Mesenchymal stem cell (in vitro differentiated cells and primary cell): Measurements from ENCODE around the gene TNIP1.

Experiments
- DNase-seq: peaks from one replicate; pipeline ENCODE4 v3.0.0-alpha.2; 2013
- H2AFZ ChIP-seq: one replicate; pipeline ENCODE4 v1.6.1; 2013; ENCODE audit warnings: low read depth, mild to moderate bottlenecking, control low read depth, inconsistent platforms, low read length, moderate library complexity
- H2AK5ac ChIP-seq: 2 replicates; pipeline ENCODE4 v1.6.1; 2013; ENCODE audit warnings: low read length, moderate library complexity, mild to moderate bottlenecking, inconsistent platforms; ENCODE audit not compliant: severe bottlenecking
- H2BK120ac ChIP-seq: one replicate; pipeline ENCODE4 v1.6.1; 2013; ENCODE audit warnings: low read depth, mild to moderate bottlenecking, inconsistent platforms, low read length, moderate library complexity
- H2BK12ac ChIP-seq, 2 experiments: one replicate each; pipeline ENCODE4 v1.6.1; 2013; ENCODE audit warnings: inconsistent platforms in 2 of 2, low read length in 2 of 2, mild to moderate bottlenecking in 2 of 2, moderate library complexity in 2 of 2, control low read depth in 1 of 2
- H2BK15ac ChIP-seq: one replicate; pipeline ENCODE4 v1.6.1; 2013; ENCODE audit warnings: mild to moderate bottlenecking, low read depth, inconsistent platforms; ENCODE audit not compliant: poor library complexity, severe bottlenecking
- H2BK5ac ChIP-seq: 2 replicates; pipeline ENCODE4 v1.6.1; 2013; ENCODE audit warnings: low read depth, mild to moderate bottlenecking, low read length, control low read depth, inconsistent platforms; ENCODE audit not compliant: poor library complexity, severe bottlenecking
- H3K14ac ChIP-seq, 2 experiments: one replicate each; pipeline ENCODE4 v1.6.1; 2013; ENCODE audit warnings: inconsistent platforms in 2 of 2, low read length in 2 of 2, control low read depth in 1 of 2, mild to moderate bottlenecking in 1 of 2, moderate library complexity in 1 of 2
- H3K18ac ChIP-seq, 2 experiments: one replicate each; pipeline ENCODE4 v1.6.1; 2013; ENCODE audit warnings: inconsistent platforms in 2 of 2, low read length in 2 of 2, control low read depth in 1 of 2, low read depth in 1 of 2, mild to moderate bottlenecking in 1 of 2
- H3K23ac ChIP-seq, 2 experiments: one replicate each; pipeline ENCODE4 v1.6.1; 2013; ENCODE audit warnings: inconsistent platforms in 2 of 2, low read length in 2 of 2, mild to moderate bottlenecking in 2 of 2, moderate library complexity in 2 of 2, control low read depth in 1 of 2
- H3K27ac ChIP-seq: 2 replicates; pipeline ENCODE4 v1.5.1; 2013; ENCODE audit warnings: mild to moderate bottlenecking, moderate library complexity, low read length, control low read depth, inconsistent platforms; ENCODE audit not compliant: poor library complexity, severe bottlenecking
- H3K27me3 ChIP-seq, 2 experiments: 2 replicates each; pipeline versions ENCODE4 v1.6.1 to v1.7.0; 2013; ENCODE audit warnings: low read length in 2 of 2, mild to moderate bottlenecking in 2 of 2, moderate library complexity in 2 of 2, control low read depth in 1 of 2, inconsistent platforms in 1 of 2; ENCODE audit not compliant: control insufficient read depth in 1 of 2, insufficient read depth in 1 of 2
- H3K36me3 ChIP-seq, 2 experiments: 2 replicates each; pipeline versions ENCODE4 v1.6.1 to v1.7.0; 2013; ENCODE audit warnings: low read length in 2 of 2, control low read depth in 1 of 2, inconsistent platforms in 1 of 2, low read depth in 1 of 2, mild to moderate bottlenecking in 1 of 2; ENCODE audit not compliant: insufficient read depth in 2 of 2, control insufficient read depth in 1 of 2
- H3K4ac ChIP-seq, 2 experiments: one replicate each; pipeline ENCODE4 v1.6.1; 2013; ENCODE audit warnings: inconsistent platforms in 2 of 2, low read length in 2 of 2, mild to moderate bottlenecking in 2 of 2, moderate library complexity in 2 of 2, control low read depth in 1 of 2, low read depth in 1 of 2
- H3K4me1 ChIP-seq: 2 replicates; pipeline ENCODE4 v1.6.1; 2013; ENCODE audit warnings: low read depth, low read length, control low read depth; ENCODE audit not compliant: control insufficient read depth, insufficient read depth
- H3K4me2 ChIP-seq: 2 replicates; pipeline ENCODE4 v1.6.1; 2013; ENCODE audit warnings: low read length, mild to moderate bottlenecking, inconsistent platforms; ENCODE audit not compliant: poor library complexity, severe bottlenecking
- H3K4me3 ChIP-seq, 2 experiments: 2 replicates each; pipeline versions ENCODE4 v1.5.1 to v1.7.0; 2013; ENCODE audit warnings: low read length in 2 of 2, mild to moderate bottlenecking in 2 of 2, control low read depth in 1 of 2, low read depth in 1 of 2; ENCODE audit not compliant: insufficient read depth in 1 of 2
- H3K79me1 ChIP-seq: replicated peaks from 2 replicates; pipeline ENCODE4 v1.6.1; 2013; ENCODE audit warnings: mild to moderate bottlenecking, control low read depth, low read length, inconsistent platforms; ENCODE audit not compliant: poor library complexity, severe bottlenecking
- H3K9ac ChIP-seq: 2 replicates; pipeline ENCODE4 v1.7.0; 2013; ENCODE audit warnings: mild to moderate bottlenecking, low read length, moderate library complexity
- H3K9me3 ChIP-seq: 2 replicates; pipeline ENCODE4 v1.7.0; 2013; ENCODE audit warnings: mild to moderate bottlenecking, low read length; ENCODE audit not compliant: control insufficient read depth
- H4K8ac ChIP-seq: one replicate; pipeline ENCODE4 v1.6.1; 2013; ENCODE audit warnings: inconsistent platforms, mild to moderate bottlenecking, low read length, moderate library complexity
- H4K91ac ChIP-seq: one replicate; pipeline ENCODE4 v1.6.1; 2013; ENCODE audit warnings: mild to moderate bottlenecking, low read length, inconsistent platforms
- WGBS: methylation state at CpG from one replicate; pipeline ENCODE4 v1.1.7; 2013; ENCODE audit warnings: mixed read lengths; 5-methylcytosine and 5-hydroxymethylcytosine counted together

The TNIP1 gene

DNA sequence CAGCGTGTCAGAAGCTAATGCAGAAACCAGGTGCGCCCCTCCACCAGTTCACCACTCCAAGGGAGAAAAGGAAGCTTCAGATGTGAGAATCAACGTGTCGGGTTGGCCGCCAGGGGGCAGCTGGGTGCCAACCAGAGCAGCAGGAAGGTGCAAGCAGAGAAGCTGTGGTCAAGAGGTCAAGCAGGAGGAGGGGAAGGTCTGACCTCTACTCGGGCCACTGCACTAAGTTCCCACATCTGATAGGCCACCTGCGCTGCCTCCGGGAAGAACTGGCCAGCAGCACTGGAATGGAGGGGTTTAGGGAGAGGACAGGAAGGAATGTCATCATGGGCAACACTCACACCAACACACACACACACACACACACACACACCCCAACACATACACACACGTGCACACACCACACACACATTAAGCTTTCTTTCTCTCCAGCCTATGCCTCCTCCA is 45.4 kb upstream of the TNIP1 start:
- no peak overlapping the region for H4K8ac ChIP-seq
- H3K4me1 ChIP-seq: peaks cover 23% of the 10 kb centered on the region
- peak; percentile 77 for DNase-seq
- H3K4me2 ChIP-seq: no peak overlapping the region
- H3K23ac ChIP-seq: no peak overlapping the region
- H3K4me3 ChIP-seq: no peak overlapping the region
- H3K4ac ChIP-seq: no peak overlapping the region
- no peak overlapping the region for H3K14ac ChIP-seq
- no peak overlapping the region for H2AFZ ChIP-seq
- no peak overlapping the region for H3K27ac ChIP-seq
- no peak overlapping the region for H2BK12ac ChIP-seq
- no peaks in the 10 kb centered on the region for H3K9me3 ChIP-seq
- no peak overlapping the region for H2AK5ac ChIP-seq
- no peak overlapping the region for H3K18ac ChIP-seq
- H3K79me1 ChIP-seq: peaks cover 31% of the 10 kb centered on the region
- no peaks in the 10 kb centered on the region for H3K27me3 ChIP-seq
- H2BK120ac ChIP-seq: no peak overlapping the region
- H4K91ac ChIP-seq: no peak overlapping the region
- peaks cover 84 to 97% of the 10 kb centered on the region in 2 experiments for H3K36me3 ChIP-seq
- 28% methylated on average over 8 of the region's 9 CpGs for WGBS
- H2BK5ac ChIP-seq: no peak overlapping the region
- no peak overlapping the region for H2BK15ac ChIP-seq
- H3K9ac ChIP-seq: no peak overlapping the region

DNA sequence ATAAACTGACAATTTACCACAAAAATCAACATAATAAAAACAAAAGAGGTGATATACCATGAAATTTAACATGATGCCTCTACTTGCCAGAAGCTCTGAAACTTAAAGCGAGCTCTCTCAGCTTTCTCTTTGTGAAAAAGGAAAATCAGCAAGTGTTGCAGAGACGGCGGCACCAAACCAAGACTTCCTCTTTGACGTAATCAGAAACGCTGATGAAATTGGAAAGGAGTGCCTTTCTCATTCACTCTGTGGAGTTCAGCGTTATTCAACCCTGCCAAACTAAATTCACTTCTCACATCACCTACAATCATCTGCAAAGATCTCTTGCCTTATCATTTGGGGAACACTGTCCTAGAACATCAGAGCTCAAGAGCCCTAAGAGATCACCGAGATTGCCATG is 44.6 kb upstream of the TNIP1 start:
- peaks cover 33% of the 10 kb centered on the region for H3K79me1 ChIP-seq
- H2BK120ac ChIP-seq: no peak overlapping the region
- no peak overlapping the region for H2AK5ac ChIP-seq
- H3K9ac ChIP-seq: no peak overlapping the region
- no peak overlapping the region for H4K91ac ChIP-seq
- no peak overlapping the region for H2BK12ac ChIP-seq
- no peak overlapping the region for H3K27ac ChIP-seq
- H3K14ac ChIP-seq: no peak overlapping the region
- no peak overlapping the region for H3K4me3 ChIP-seq
- no peak overlapping the region for H3K18ac ChIP-seq
- no peak for DNase-seq
- no peak overlapping the region for H2BK15ac ChIP-seq
- H3K4me1 ChIP-seq: peaks cover 23% of the 10 kb centered on the region
- no peak overlapping the region for H3K4ac ChIP-seq
- no peak overlapping the region for H3K4me2 ChIP-seq
- H3K27me3 ChIP-seq: no peaks in the 10 kb centered on the region
- WGBS: 92% methylated on average over 7 of the region's 7 CpGs
- H3K36me3 ChIP-seq: peaks cover 80 to 97% of the 10 kb centered on the region in 2 experiments
- H2AFZ ChIP-seq: no peak overlapping the region
- no peak overlapping the region for H3K23ac ChIP-seq
- H2BK5ac ChIP-seq: no peak overlapping the region
- H3K9me3 ChIP-seq: no peaks in the 10 kb centered on the region
- H4K8ac ChIP-seq: no peak overlapping the region

DNA sequence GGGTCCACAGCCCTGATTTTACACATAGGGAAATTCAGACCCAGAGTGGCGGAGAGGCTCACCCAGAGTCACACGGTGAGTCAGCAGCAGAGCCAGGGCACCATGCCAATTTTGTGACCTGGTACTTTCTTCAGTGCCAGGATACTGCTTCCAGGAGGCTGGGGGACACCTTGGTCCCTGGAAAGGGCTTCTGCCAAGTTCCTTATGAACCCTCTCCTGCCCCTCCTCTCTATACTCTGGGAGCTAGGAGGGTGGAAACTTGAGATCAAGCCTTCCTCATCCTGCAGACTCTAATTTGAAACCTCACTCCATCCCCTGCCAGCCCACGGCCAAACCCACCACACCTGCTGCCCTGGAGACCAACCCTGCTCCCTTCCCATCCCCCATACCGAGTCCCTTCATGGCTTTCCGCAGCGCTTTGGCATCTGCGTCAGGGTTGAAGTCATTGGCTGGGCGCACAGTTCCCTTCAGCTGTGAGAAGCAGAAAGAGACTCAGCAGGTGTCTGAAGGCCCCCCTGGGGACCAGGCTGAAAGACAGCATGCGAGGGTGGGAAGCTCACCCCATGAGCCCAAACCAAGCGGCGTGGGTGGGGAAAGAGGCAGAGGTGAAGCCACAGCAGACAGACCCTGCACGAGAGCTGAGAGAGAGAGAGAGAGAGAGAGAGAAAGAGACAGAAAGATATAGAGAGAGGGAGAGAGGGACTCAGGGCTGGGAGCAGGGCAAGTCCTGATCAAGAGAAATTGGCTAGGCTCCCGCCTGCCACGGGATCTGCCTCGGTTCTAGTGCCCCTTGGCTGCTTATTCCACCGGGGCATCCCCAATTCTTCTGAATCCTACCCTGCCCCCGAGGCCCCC is 43.3 kb upstream of the TNIP1 start:
- H2BK120ac ChIP-seq: no peak overlapping the region
- peaks cover 23% of the 10 kb centered on the region for H3K4me1 ChIP-seq
- no peak overlapping the region for H3K4ac ChIP-seq
- peak; percentile 46 for DNase-seq
- no peak overlapping the region for H2AFZ ChIP-seq
- 92% methylated on average over 17 of the region's 17 CpGs for WGBS
- no peak overlapping the region for H2AK5ac ChIP-seq
- H3K4me3 ChIP-seq: no peak overlapping the region
- peaks cover 35% of the 10 kb centered on the region for H3K79me1 ChIP-seq
- H3K4me2 ChIP-seq: peak overlapping the region; percentile 4
- H4K91ac ChIP-seq: no peak overlapping the region
- no peak overlapping the region for H3K9ac ChIP-seq
- H2BK12ac ChIP-seq: no peak overlapping the region
- H3K18ac ChIP-seq: no peak overlapping the region
- H2BK15ac ChIP-seq: no peak overlapping the region
- no peak overlapping the region for H4K8ac ChIP-seq
- no peaks in the 10 kb centered on the region for H3K27me3 ChIP-seq
- H3K36me3 ChIP-seq: peaks cover 80 to 97% of the 10 kb centered on the region in 2 experiments
- H3K9me3 ChIP-seq: no peaks in the 10 kb centered on the region
- H3K27ac ChIP-seq: no peak overlapping the region
- H2BK5ac ChIP-seq: no peak overlapping the region
- no peak overlapping the region for H3K14ac ChIP-seq
- H3K23ac ChIP-seq: no peak overlapping the region

- 98% methylated on average over 14 of the region's 14 CpGs for WGBS
- no peaks in the 10 kb centered on the region for H3K9me3 ChIP-seq
Observed at GRCh38 chr5:151122828-151123227, 42.0 kb upstream of the TNIP1 start.

More at GRCh38 chr5:151122828-151123227, 42.0 kb upstream of the TNIP1 start:
- DNase-seq: no peak
- no peak overlapping the region for H2BK15ac ChIP-seq
- H3K27me3 ChIP-seq: no peaks in the 10 kb centered on the region
- no peak overlapping the region for H2AK5ac ChIP-seq
- no peak overlapping the region for H3K4ac ChIP-seq
- H2BK120ac ChIP-seq: no peak overlapping the region
- peaks cover 37% of the 10 kb centered on the region for H3K79me1 ChIP-seq
- H3K18ac ChIP-seq: no peak overlapping the region
- no peak overlapping the region for H2AFZ ChIP-seq
- H4K91ac ChIP-seq: no peak overlapping the region
- H3K36me3 ChIP-seq: peaks cover 82 to 97% of the 10 kb centered on the region in 2 experiments
- no peak overlapping the region for H3K4me2 ChIP-seq
- no peak overlapping the region for H3K27ac ChIP-seq
- H2BK12ac ChIP-seq: no peak overlapping the region
- no peak overlapping the region for H3K9ac ChIP-seq
- peaks cover 24% of the 10 kb centered on the region for H3K4me1 ChIP-seq
- no peak overlapping the region for H3K14ac ChIP-seq
- no peak overlapping the region for H3K4me3 ChIP-seq
- peak overlapping the region in 1 of 2 experiments; percentile 15 for H3K23ac ChIP-seq
- no peak overlapping the region for H2BK5ac ChIP-seq
- no peak overlapping the region for H4K8ac ChIP-seq
